GM21723 (cell line): ENCODE data around the gene SPIRE1.

Experiments
- ATAC-seq: cut with Tn5 transposase; IDR thresholded peaks from one replicate; pipeline ENCODE4 v1.9.1; 2021; ENCODE audit warnings: mild to moderate bottlenecking, moderate library complexity; ENCODE audit not compliant: unreplicated experiment

Gene SPIRE1

DNA sequence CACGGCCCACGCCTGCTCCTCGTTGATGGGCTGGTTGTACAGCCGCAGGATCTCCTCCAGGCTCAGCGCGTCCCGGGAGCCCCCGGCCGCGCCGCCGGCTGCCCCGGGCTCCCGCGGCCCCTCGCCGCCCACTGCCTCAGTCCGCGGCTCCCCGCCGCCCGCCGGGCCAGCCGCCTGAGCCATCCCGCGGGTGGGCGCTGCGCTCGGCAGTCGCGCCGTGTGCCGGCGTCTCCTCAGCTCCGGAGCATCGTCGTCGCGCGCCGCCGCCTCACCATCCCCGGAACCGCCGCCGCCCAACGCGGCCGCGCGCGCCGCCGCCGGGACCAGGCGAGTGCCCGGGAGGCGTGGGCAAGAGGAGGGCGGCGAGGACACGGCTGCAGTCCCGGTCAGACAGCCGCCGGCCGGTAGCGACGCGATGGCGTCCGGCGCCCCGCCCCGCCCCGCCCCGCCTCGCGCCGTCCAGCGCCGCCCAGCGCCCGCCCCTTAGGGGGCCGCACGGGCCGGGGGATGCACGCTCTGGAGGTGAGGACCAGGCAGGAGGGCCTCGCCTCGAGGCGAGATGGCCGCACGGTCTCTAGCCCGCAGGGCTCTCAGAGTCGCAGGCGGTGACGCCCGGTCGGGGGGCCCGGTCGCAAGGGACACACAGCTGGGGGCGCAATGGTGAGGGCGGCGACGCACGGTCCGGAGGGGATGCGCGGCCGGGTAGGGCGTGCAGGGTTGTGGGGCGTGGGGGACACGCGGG is at the start of gene SPIRE1:
Gene SPIRE1 (minus strand): TSS at position 424 of the 742 bp plus-strand sequence. CDS start 241 bp downstream, at position 183.
- peak; percentile 79 for ATAC-seq

DNA sequence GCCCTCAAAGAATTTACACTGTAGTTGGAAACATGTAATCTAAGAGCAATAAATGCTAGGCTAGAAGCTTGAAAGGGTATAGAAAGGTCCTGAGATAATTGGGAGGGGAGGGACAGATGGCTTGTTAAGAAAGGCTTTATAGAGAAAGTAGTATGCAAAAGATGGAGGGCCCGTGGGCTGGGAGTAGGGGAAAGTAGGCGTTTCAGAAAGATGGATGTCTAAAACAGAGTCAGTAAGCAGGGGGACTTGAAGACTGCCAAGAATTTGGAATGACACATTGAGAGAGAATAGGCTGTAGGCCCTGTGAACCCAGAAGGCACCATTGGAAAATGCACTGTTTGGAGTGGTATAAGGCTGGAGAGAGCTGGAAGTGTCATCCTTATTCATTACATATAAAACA is 45.8 kb upstream of the SPIRE1 start:
- no peak for ATAC-seq

DNA sequence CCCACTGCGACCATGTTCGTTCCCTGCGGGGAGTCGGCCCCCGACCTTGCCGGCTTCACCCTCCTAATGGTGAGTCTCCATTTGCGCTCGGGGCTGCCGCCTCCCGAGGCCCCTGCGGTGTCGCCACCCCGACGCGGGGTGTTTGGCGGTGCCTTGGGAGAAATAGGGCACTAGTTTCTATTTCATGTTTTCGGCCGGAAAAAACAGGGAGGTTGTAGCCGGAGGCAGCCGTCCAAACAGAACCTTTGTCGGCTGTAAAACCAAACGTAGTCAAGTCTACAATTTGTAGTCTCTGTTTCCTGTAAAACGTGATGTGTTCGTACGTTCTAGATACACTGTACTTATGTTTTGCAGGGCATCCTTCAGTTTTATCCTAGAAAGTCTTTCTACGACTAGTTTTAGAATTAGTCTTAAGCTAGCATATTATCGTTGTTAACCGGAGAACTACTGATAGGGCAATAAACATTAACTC is 45.2 kb upstream of the SPIRE1 start:
- peak; percentile 7 for ATAC-seq

DNA sequence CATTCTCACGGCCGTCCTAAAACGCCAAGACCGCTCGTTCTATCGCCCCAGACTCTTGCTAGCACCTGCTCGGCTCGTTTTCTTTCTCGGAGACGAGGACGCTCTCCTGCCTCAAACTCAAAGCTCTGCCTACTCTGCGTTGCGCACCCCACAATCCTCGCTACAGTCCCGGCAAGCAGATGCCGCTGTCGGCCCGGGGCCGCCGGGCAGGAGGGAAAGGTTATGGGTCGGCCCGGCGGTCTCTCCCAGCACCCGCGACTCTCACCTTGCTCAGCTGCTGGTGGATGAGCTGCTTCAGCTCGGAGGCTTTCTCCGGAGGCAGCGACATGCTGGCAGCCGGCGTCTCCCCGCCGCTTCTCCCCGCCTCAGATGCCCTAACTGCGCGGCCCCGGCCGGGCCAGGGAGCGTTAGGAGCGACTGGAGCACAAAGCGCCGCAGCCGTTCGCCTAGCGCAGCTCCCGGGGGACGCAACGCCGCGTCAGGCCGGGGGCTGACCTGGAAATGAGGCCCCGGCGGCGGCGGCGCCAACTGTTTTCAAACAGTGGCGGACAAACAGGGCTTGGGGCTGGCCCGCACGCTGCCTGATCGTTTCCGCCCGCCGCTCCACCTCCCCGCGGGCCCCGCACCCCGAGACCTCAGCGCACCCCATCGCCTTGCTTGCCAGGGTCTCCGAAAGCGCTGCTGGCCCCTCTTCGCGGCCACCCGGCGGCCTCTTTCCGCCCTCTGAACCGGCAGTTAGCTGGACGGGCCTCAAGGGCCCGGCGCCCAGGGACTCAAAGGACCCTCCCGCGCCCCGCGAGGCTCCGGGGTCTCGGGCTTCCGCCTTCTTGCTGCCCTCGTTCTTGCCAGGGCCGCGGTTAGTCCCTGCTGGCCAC is 44.6 kb upstream of the SPIRE1 start, which contains the start of the genes CEP76 and PSMG2:
Gene CEP76 (minus strand): TSS at position 503 of the 875 bp plus-strand sequence. CDS start 175 bp downstream, at position 328.
Gene PSMG2 (plus strand): TSS at position 822 of the 875 bp plus-strand sequence. CDS start 66 bp downstream, outside the sequence.
- ATAC-seq = peak; percentile 84

DNA sequence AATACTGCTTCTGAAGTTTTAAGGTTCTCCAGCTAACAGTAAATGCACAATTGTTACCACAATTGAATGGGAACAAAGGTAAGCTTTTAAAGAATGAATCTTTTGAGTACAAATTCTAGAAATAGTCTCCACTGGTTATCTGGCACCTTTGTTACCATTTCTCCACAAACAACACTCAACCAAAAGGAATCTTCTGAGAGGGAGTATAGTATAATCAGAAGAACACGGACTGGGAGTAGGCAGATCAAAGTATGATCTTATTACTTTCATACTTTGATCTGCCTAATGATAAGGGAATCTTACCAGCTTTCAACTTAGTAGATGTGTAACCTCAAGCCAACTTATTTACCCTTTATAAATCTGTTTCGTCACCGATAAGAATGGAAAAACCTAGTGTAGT is 43.3 kb upstream of the SPIRE1 start:
- no peak for ATAC-seq

DNA sequence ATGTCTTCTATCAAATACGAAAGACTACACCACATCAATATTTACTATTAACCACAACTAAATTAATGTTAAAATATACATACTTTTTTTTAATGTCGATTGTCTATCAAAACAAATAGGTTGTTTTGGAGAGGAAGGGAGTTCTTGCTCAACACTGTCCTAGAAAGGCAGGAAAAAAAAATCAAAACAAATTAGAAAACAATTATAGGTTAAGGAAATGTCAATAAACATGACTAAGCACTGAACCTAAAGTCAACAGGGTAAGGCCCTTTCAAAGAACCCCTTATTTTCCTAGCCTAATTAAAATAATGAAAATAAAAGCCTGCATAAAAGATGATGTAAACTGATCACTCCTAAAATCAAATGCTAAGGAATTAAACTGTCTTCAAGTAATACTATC is 41.8 kb upstream of the SPIRE1 start:
- no peak for ATAC-seq

DNA sequence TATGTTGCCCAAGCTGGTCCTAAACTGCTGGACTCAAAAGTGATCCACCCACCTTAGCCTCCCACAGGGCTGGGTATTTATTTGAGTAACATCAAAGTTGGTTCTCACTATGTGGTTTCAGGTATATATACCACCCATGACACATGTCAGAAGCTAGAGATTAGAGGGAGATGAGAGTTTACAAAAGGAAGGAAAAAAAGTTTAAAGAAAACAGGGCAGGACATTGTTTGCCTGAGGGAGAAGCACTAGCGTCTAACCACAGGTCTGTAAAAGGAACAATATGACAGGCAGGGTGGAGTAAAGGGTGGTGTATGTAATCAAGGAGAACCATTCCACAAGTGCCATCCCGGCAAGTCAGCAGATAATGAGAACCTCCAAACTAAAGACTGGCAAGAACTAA is 36.1 kb upstream of the SPIRE1 start:
- no peak for ATAC-seq

DNA sequence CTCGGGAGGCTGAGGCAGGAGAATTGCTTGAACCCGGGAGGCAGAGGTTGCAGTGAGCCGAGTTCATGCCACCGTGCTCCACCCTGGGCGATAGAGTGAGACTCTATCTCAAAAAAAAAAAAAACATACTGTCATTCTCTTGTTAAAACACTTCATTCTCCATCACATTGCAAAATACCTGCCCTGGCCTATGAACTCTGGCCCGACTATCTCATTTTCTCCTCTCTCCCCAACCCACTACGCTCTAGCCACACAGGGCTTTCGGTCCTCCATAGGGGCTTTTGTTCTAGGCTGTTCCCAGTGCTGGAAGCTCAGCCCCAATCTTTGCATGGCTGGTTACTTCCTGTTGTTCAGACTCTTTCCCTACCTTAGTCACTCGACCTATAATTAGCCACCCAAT is 34.3 kb upstream of the SPIRE1 start:
- no peak for ATAC-seq

DNA sequence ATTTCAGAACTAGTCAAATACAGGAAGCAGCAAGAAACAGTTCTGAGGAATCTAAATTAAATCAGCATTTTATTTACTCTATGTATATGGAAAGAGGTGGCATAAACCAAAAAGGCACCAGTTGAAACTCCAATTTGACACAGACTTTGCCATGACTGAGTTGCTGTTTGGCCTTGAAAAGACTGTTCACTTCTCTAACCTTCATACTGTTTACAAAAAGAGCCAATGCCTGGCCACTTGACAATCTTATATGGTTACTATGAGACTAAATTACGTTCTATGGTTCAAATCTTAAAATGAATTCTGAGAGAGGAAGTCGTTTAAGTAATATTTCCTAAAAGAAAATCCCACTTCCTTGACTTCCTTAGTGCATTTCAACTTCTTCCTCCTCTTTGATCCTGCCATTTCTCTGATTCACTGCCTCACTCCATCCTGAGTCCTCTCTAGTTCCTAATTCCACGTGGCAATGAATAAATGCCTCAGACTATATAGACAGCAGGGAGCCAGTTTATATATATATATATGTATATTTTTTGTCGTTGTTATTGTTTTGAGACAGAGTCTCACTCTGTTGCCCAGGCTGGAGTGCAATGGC is 31.4 kb upstream of the SPIRE1 start:
- no peak for ATAC-seq

DNA sequence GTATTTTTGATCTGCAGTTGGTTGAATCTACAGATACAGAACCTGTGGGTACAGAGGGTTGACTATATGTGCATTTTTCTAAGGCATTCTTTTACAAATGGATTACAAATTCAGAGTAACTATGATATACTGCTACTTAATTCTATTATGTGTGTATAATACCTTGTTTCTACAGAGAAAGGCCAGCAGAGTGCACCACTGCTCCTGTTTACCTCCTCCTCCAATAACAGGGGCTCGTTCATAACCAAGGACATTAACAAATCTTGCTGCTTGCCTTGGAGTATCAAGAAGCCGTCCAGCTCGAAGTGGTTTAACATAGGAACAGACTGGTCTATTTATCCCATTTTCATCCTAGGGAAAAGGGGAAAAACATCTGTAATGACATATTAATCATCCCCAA is 28.2 kb upstream of the SPIRE1 start:
- ATAC-seq = no peak

DNA sequence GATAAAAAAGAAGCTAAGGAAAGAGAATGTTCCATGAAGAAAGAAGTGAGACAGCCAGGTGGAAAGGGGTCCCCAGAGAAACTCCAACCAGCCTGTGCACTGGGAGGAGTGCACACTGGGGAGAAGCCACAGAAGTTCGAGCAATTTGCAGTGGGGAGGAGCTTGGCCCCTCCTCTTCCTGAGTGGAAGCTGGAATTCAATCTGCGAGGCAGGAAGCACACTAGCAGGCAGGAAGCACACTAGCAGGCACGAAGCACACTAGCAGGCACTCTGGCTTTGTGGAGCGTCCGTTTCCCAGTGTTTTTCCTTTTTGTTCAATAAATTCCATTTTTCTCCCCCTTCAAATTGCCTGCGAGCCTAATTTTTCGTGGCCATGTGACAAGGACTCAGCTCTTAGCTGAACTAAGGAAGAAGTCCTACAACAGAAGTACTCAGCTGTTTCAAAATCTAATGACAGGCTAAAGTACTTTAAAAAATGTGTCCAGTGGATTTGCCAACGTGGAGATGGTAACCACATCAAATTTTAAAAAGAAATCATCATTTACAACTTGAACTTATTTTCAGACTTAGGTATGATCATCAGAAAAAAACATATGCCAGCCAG is 21.4 kb upstream of the SPIRE1 start:
- no peak for ATAC-seq

DNA sequence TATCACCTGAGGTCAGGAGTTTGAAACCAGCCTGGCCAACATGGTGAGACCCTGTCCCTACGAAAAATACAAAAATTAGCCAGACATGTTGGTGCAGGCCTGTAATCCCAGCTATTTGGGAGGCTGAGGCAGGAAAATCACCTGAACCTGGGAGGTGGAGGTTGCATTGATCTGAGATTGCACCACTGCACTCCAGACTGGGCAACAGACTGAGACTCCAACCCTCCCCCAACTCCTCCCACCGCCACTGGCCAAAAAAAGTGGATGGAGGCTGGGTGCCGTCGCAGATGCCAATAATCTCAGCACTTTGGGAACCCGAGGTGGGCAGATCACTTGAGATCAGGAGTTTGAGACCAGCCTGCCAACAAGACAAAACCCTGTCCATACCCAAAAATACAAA is 10.1 kb upstream of the SPIRE1 start:
- ATAC-seq = no peak

DNA sequence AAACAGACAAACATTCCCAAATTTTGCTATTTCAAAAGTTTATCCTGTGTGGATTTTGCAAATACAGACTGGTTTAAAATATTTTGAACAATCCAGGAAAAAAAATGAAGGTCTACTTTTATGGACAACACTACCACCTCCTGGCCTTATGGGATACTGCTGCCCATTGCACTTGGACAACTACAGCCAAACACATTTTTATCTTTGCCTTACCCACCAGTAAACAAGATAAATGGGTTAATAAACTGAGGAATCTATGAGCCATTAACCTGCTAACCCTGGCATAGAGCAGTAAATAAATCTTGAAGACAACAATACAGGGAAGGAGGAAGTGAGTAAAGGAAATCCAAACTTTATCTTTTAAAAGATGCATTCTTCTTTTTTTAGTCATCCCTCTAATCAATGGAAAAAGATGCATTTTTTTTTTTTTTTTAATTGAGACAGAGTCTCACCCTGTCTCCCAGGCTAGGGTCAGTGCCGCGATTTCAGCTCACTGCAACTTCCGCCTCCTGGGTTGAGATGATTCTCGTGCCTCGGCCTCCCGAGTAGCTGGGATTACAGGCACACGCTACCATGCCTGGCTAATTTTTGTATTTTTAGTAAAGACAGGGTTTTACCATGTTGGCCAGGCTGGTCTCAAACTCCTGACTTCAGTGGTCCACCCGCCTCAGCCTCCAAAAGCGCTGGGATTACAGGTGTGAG is 2.1 kb upstream of the SPIRE1 start:
- no peak for ATAC-seq

DNA sequence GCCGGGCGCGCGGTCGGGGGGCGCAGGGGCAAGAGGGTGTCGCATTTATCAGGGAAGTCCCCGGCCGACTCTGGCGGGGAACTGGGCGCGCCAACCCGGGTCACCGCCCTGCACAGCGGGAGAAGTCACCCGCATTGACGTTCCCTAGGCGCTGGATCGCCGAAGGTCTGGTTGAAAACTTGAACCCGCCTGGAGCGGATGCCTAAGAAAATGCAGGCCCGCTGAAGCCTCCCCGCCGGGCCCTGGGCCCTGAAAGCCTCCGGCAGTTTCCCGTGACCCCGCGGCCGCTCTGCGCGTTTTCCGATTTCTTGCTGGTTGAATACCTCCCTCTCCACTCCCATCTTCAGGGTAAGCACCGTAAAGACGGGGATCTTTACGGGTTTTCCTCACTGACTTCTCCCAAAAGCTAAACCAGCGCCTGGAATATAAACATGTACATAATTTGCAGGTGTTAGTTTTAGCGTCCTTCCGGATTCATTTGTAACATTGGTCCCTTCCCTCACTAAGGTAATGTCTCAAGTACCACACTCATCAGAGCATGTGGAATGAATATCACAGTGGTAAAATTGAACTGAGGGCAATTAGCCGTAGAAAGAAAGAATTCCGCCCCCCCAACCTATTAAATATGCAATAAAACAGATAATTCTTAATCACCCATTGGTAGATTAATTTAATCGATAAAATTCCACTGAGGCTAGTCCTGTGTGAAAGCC is 675 bp upstream of the SPIRE1 start:
- peak; percentile 19 for ATAC-seq

DNA sequence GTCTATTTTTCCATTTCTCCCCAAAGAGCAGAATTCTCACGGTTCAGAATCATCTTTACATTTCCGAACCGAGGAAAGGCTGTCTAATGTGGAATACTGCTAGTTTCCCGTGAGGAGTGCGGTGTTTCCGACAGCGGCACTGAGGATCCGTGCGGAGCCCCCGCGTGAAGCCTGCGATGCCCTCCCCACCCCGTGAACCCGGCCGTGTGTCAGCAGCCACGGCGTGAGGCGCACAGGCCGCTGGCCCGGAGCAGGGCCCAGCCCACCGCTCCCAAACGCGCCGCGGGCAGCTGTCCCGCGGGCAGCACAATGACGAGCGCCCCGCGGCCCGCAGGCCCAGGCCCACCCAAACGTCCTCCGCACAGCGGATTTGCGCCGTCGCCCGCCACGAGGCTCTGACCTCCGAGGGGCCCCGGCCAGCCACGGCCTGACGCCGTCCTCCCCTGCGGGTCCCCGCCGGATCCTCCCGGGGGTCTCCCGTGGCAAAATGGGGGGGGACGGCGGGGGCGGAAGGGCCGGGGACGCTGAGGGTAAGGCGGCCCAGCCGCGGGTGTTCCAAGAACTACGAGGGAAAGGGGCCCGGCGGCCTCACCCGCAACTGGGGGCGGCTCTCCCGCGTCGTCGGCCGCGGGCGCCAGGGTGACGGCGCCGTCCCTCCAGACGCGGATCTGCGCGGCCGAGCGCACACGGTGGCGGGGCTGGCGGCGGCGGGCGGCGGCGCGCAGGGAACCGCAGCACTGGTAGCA is 796 bp downstream of the SPIRE1 start:
- peak; percentile 50 for ATAC-seq

DNA sequence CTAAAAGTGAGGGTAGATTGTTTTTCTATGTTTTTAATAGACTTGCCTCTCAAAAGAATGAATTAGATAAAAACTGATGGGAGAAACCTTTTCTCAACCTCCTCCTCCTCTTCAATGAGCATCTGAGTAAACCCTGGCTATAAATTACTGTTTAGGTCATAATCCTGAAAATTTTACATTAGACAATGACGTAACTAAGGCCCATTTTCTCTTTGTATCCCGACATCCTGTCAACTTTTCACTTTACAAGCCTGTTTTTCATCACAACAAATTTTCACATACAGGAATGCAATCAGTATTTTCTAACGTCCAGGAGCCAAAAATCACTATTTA is 1.3 kb downstream of the SPIRE1 start:
- ATAC-seq = no peak

DNA sequence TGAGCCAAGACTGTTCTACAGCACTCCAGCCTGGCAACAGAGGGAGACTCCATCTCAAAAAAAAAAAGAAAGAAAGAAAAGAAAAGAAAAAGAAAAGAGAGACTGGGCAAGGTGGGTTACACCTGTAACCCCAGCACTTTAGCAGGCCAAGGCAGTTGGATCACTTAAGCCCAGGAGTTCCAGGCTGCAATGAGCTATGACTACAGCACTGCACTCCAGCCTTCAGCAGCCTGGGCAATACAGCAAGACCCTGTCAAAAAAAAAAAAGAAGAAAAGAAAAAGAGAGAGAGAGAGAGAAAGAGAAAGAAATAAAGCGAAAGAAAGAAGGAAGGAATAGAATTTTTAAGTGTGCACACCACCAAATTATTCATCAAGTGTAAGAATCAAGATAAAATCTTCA is 2.9 kb downstream of the SPIRE1 start:
- no peak for ATAC-seq

DNA sequence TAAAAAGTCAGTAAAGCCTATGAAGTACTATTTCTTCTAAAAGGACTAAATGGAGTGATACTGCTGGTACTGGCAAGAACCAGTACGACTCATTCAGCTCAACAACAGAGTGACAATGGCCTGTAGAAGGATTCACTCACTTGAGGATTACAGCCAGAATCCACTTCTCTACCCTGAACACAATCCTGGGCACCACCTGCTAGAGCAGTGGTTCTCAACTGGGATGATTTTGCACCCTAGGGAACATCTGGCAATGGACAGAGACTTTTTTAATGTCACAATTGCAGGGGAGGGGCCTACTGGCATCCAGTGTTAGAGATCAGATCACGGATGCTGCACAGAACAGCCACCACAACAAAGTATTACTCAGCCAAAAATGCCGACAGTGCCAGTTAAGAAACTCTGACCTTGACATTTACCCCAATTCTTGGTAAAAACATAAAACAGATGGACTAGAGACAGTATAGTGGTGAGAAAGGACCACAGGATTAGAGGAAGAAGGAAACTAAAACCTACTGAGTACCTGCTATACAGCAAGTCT is 5.0 kb downstream of the SPIRE1 start:
- ATAC-seq = no peak

DNA sequence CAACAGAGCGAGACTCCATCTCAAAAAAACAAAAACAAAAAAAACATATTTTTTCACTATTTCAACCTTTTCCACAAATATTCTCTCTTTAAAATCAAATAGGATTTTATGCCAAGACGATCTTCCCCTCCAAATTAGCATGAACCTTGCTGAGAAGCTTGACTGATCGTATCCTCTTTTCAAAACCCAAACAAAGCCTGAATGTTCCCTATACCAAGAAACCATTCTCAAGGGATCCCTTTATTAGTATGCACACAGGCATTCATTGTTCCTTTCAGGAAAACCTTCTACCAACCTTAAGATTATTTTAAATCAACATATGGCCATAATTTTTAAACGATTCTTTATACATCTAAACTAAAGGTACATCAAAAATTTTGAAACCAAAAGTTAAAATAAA is 6.3 kb downstream of the SPIRE1 start:
- no peak for ATAC-seq
